ENCODE data around the gene RABGAP1L.

- TF ChIP-seq CTCF (IDR thresholded peaks at IDR 0.05 in 8 of 11, conservative IDR thresholded peaks at IDR 0.05 in 3 of 11) (no peak), POLR2A (IDR thresholded peaks at IDR 0.05) (no peak), POLR2AphosphoS5 (IDR thresholded peaks at IDR 0.05) (no peak)
Observed at GRCh38 chr1:174123843-174124242, 35.5 kb upstream of the RABGAP1L start.

All from spleen (tissue), 7 donors.